ENCODE results near the gene C1QTNF2. TPM values are rescaled to one million over a fixed set of nuclear protein-coding genes. Genes with fewer than 3 reads are reported as not detected.

C1QTNF2 gene
- total RNA-seq, 1 experiment from 2014 or later, result not detected

DNA sequence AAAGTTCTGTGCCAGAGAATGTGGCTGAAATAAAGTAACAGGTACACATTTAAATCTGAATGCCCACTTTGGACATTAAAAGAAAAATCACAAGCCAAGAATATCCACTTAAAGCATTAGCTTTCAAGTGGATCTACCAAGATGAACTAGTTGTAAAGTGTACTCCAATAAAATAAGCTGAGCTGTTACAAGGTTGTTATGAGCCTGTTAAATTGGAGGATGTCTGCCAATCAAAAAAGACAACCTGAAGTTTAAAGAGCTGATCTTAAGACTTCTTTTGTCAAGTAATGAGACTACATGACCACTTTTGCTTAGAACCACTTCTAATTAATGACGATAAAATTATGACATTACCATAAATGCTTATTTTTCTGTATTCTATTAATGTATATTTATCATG is 27.1 kb upstream of the C1QTNF2 start:
- TF ChIP-seq, protein P1, sequence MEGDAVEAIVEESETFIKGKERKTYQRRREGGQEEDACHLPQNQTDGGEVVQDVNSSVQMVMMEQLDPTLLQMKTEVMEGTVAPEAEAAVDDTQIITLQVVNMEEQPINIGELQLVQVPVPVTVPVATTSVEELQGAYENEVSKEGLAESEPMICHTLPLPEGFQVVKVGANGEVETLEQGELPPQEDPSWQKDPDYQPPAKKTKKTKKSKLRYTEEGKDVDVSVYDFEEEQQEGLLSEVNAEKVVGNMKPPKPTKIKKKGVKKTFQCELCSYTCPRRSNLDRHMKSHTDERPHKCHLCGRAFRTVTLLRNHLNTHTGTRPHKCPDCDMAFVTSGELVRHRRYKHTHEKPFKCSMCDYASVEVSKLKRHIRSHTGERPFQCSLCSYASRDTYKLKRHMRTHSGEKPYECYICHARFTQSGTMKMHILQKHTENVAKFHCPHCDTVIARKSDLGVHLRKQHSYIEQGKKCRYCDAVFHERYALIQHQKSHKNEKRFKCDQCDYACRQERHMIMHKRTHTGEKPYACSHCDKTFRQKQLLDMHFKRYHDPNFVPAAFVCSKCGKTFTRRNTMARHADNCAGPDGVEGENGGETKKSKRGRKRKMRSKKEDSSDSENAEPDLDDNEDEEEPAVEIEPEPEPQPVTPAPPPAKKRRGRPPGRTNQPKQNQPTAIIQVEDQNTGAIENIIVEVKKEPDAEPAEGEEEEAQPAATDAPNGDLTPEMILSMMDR (IDR thresholded peaks at IDR 0.05; ENCODE audit: unreplicated experiment), result no peak
- H3K4me3 Mint-ChIP-seq (ENCODE audit: unreplicated experiment), result no peak overlapping the region
- POLR2A ChIA-PET, result interaction anchor here (0.6 to 13.8 kb wide), 2 partner anchors 22 to 274 kb away, joined by 3 to 272 read pairs; partner anchors contain the start of genes PTTG1 and SLU7
- peaks cover 23% of the 10 kb centered on the region for H3K36me3 Mint-ChIP-seq (ENCODE audit: insufficient read depth, unreplicated experiment)
- no peaks in the 10 kb centered on the region for H3K27me3 Mint-ChIP-seq (ENCODE audit: insufficient read depth, unreplicated experiment)
- H3K27ac Mint-ChIP-seq (ENCODE audit: low read depth, unreplicated experiment), result no peak overlapping the region
- intact Hi-C loops (cut with micrococcal nuclease), result no loop called here
- DNase-seq (ENCODE audit: unreplicated experiment), result no peak
- no peaks in the 10 kb centered on the region for H3K9me3 Mint-ChIP-seq (ENCODE audit: unreplicated experiment)
- CTCF ChIA-PET, result interaction anchor here (1.3 to 3.7 kb wide), 3 partner anchors 27 to 376 kb away, joined by 3 to 15 read pairs (median 6); no protein-coding TSS in a partner anchor
- BruUV-seq (replicated peaks), result no TSS peak
- H3K4me1 Mint-ChIP-seq (ENCODE audit: insufficient read depth, unreplicated experiment), result peaks cover 14% of the 10 kb centered on the region

DNA sequence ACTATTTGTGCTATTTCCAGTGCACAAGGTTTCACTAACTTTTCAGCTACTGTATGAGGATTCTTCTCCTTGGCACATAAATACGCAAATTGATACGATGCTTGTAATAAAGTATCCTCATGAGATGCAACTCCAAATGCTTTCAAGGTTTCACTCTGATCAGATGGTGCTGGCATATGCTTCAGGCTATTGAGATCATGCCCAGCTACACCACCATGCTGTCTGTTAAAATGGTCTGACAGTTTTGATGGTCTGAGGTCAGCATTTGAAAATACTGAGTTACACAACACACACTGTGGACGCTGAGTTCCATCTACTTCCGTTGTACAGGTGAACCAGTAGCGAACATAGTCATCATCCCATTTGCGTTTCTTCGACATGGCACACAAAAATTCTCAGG is 24.7 kb upstream of the C1QTNF2 start:
- no peaks in the 10 kb centered on the region for H3K27me3 Mint-ChIP-seq (ENCODE audit: insufficient read depth, unreplicated experiment)
- ChIA-PET CTCF (interaction anchor here (0.6 to 7.4 kb wide), 5 partner anchors 18 to 468 kb away, joined by 3 to 162 read pairs (median 3); no protein-coding TSS in a partner anchor), POLR2A (interaction anchor here (0.6 to 13.8 kb wide), 3 partner anchors 8 to 25 kb away, joined by 3 to 272 read pairs (median 3); partner anchors contain the start of genes PTTG1 and SLU7)
- intact Hi-C loops (cut with micrococcal nuclease), result no loop called here
- H3K9me3 Mint-ChIP-seq (ENCODE audit: unreplicated experiment), result no peaks in the 10 kb centered on the region
- peaks cover 5% of the 10 kb centered on the region for H3K36me3 Mint-ChIP-seq (ENCODE audit: insufficient read depth, unreplicated experiment)
- no peak for DNase-seq (ENCODE audit: unreplicated experiment)
- H3K4me1 Mint-ChIP-seq (ENCODE audit: insufficient read depth, unreplicated experiment), result peaks cover 8% of the 10 kb centered on the region
- TF ChIP-seq, protein P1 (IDR thresholded peaks at IDR 0.05; ENCODE audit: unreplicated experiment), result no peak
- H3K4me3 Mint-ChIP-seq (ENCODE audit: unreplicated experiment), result no peak overlapping the region
- no peak overlapping the region for H3K27ac Mint-ChIP-seq (ENCODE audit: low read depth, unreplicated experiment)
- BruUV-seq (replicated peaks), result no TSS peak

DNA sequence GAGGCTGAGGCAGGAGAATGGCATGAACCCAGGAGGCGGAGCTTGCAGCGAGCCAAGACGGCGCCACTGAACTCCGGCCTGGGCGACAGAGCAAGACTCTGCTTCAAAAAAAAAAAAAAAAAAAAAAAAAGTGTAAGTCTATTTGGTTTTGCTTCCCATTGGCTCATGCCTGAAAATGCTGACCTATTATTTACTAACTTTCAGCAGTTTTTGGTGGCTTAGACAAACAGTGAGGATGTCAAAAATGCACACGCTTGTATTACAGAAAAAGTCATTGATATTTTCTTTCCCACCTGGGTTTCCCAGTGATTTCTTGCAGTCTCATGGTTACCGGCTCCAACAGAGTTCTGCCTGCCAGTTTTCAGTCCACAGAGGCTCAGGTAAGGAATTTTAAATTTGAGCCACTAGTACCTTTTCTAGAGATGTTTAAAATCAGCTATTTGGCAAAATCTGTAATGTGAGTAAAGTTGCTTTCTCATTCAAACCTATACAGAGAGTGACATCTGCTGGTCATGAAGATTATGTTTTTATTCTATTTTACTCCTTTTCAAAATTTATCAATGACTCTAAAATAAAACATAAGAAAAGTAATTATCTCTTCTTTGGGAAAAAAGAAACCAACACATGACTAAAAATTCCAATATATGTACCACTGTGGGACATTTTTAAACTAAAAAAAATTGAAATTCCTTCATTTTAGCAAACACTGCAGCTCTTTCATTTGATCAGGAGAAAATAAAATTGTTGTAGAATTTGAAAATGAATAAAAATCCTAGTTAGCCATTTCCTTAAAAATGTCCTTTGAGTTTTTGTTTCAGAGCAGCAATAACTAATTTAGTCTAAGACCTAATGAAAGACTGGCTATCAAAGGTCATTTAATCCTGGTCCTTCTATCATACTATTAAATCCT is 20.6 kb upstream of the C1QTNF2 start:
- peaks cover 16% of the 10 kb centered on the region for H3K9me3 Mint-ChIP-seq (ENCODE audit: unreplicated experiment)
- CTCF ChIA-PET, result interaction anchor here (0.6 to 7.4 kb wide), 43 partner anchors 9 to 1105 kb away, joined by 3 to 162 read pairs (median 4); partner anchors contain the start of genes FAM200C, SLU7 and TTC1
- TF ChIP-seq, protein P1 (IDR thresholded peaks at IDR 0.05; ENCODE audit: unreplicated experiment), result peak; percentile 64
- H3K27ac Mint-ChIP-seq (ENCODE audit: low read depth, unreplicated experiment), result no peak overlapping the region
- POLR2A ChIA-PET, result interaction anchor here (0.6 to 4.0 kb wide), 10 partner anchors 9 to 1096 kb away, joined by 3 to 20 read pairs (median 3); partner anchors contain the start of genes C1QTNF2, FAM200C and SLU7
- intact Hi-C loops (cut with micrococcal nuclease), result loop anchor here (1.0 kb wide), 4 partner anchors 46 to 369 kb away; no protein-coding TSS in a partner anchor
- H3K4me3 Mint-ChIP-seq (ENCODE audit: unreplicated experiment), result no peak overlapping the region
- BruUV-seq (replicated peaks), result no TSS peak
- no peaks in the 10 kb centered on the region for H3K4me1 Mint-ChIP-seq (ENCODE audit: insufficient read depth, unreplicated experiment)
- no peaks in the 10 kb centered on the region for H3K36me3 Mint-ChIP-seq (ENCODE audit: insufficient read depth, unreplicated experiment)
- no peaks in the 10 kb centered on the region for H3K27me3 Mint-ChIP-seq (ENCODE audit: insufficient read depth, unreplicated experiment)
- peak; percentile 47 for DNase-seq (ENCODE audit: unreplicated experiment)

DNA sequence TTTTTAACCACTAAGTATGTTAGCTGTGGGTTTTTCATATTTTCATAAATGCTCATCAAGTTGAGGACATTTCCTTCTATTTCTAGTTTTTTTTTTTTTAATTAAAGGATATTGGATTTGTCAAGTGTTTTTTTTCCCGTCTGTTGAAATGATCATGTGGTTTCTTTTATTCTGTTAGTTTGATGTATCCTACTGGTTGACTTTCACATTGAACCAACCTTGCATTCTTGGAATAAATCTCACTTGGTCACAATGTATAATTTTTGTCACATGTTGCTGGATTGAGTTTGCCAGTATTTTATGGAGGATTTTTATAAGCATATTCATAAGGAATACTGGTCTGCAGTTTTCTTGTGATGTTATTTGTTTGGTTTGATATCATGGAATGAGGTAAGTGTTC is 17.0 kb upstream of the C1QTNF2 start:
- ChIA-PET CTCF (interaction anchor here (0.7 to 2.0 kb wide), 3 partner anchors 366 to 831 kb away, joined by 3 to 6 read pairs (median 5); no protein-coding TSS in a partner anchor), POLR2A (interaction anchor here (0.6 to 0.7 kb wide), 3 partner anchors 30 to 365 kb away, joined by 3 to 4 read pairs (median 3); no protein-coding TSS in a partner anchor)
- no peaks in the 10 kb centered on the region for H3K27me3 Mint-ChIP-seq (ENCODE audit: insufficient read depth, unreplicated experiment)
- H3K4me1 Mint-ChIP-seq (ENCODE audit: insufficient read depth, unreplicated experiment), result no peaks in the 10 kb centered on the region
- intact Hi-C loops (cut with micrococcal nuclease), result no loop called here
- TF ChIP-seq, protein P1 (IDR thresholded peaks at IDR 0.05; ENCODE audit: unreplicated experiment), result no peak
- no peak overlapping the region for H3K4me3 Mint-ChIP-seq (ENCODE audit: unreplicated experiment)
- BruUV-seq (replicated peaks), result no TSS peak
- DNase-seq (ENCODE audit: unreplicated experiment), result no peak
- no peaks in the 10 kb centered on the region for H3K36me3 Mint-ChIP-seq (ENCODE audit: insufficient read depth, unreplicated experiment)
- H3K9me3 Mint-ChIP-seq (ENCODE audit: unreplicated experiment), result peaks cover 16% of the 10 kb centered on the region
- no peak overlapping the region for H3K27ac Mint-ChIP-seq (ENCODE audit: low read depth, unreplicated experiment)
